AG09319 (cell line): Measurements from ENCODE around the gene ATG4B.

Experiments
- DNase-seq: peaks from one replicate; pipeline ENCODE4 v3.0.0-alpha.2; 2010; ENCODE audit warnings: low read depth; ENCODE audit errors: extremely low read depth
- TF ChIP-seq, protein P1 (sequence below): IDR thresholded peaks from 2 replicates; pipeline ENCODE4 v1.5.1; 2011; ENCODE audit warnings: low read depth, mild to moderate bottlenecking, inconsistent platforms, low read length, moderate library complexity

ATG4B gene

GRCh38 chr2:241702155-241703031 lies 64.9 kb downstream of the ATG4B start:
- TF ChIP-seq, protein P1, sequence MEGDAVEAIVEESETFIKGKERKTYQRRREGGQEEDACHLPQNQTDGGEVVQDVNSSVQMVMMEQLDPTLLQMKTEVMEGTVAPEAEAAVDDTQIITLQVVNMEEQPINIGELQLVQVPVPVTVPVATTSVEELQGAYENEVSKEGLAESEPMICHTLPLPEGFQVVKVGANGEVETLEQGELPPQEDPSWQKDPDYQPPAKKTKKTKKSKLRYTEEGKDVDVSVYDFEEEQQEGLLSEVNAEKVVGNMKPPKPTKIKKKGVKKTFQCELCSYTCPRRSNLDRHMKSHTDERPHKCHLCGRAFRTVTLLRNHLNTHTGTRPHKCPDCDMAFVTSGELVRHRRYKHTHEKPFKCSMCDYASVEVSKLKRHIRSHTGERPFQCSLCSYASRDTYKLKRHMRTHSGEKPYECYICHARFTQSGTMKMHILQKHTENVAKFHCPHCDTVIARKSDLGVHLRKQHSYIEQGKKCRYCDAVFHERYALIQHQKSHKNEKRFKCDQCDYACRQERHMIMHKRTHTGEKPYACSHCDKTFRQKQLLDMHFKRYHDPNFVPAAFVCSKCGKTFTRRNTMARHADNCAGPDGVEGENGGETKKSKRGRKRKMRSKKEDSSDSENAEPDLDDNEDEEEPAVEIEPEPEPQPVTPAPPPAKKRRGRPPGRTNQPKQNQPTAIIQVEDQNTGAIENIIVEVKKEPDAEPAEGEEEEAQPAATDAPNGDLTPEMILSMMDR: peak; percentile 8

GRCh38 chr2:241703032-241703604 lies 65.6 kb downstream of the ATG4B start:
- DNase-seq: no peak
- TF ChIP-seq, protein P1: no peak

More at GRCh38 chr2:241702155-241703031, 64.9 kb downstream of the ATG4B start:
- peak; percentile 53 for DNase-seq

DNA sequence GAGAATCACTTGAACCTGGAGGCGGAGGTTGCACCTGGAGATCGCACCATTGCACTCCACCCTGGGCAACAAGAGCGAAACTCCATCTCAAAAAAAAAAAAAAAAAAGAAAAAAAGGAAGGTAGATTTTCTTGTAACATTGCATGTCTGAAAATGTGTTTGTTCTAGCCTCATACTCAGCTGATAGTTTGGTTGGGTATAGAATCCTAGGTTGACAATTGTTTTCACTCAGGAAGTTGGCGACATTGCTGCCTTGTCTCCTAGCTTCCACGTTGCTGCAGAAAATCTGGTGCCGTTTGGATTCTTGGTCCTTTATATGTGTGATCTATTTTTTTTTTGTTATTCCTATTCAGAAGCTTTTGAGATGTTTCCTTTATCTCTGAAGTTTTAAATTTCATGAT lies 69.0 kb downstream of the ATG4B start:
- TF ChIP-seq, protein P1: no peak
- no peak for DNase-seq

GRCh38 chr2:241708879-241709278 lies 71.4 kb downstream of the ATG4B start:
- no peak for DNase-seq
- TF ChIP-seq, protein P1: no peak

DNA sequence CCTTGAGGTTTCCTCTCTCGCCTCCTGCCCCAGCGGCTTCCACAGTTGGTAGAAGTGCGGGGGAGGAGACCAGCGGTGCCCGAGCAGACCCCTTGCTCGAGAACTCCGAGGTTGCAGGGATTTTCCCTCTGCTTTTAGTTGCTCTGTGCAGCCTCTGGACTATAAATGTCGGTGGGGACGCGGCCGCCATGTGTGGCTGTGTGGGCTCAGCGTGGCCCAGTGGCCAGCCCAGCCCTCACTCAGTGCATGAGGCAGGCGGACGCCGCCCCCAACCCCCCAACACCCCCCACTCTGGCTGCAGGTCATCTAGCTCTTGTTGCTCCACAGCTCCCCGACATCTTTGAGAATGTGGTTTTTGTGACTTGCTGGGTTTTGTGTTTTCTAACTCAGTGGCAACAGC lies 81.6 kb downstream of the ATG4B start:
- no peak for DNase-seq
- TF ChIP-seq, protein P1: no peak

DNA sequence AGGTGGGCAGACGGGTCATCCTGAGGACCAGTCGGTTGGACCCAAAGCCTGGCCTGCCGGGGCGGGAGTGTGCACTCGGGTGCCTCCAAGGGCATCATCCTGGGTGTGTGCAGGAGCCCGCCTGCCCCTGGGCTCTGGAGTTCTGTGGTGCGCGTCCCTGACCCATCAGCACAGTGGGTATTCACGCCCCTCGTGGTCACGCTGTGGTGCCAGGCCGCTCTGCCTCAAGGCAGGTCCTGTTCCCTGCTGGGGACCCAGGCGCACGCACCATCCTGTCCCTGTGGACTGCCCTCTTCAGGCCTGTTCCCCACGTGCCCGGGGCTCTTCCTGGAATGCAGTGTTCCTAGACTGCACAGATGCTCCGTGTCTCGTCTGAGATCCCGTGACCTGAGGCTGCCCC lies 82.6 kb downstream of the ATG4B start:
- DNase-seq: no peak
- TF ChIP-seq, protein P1: no peak

DNA sequence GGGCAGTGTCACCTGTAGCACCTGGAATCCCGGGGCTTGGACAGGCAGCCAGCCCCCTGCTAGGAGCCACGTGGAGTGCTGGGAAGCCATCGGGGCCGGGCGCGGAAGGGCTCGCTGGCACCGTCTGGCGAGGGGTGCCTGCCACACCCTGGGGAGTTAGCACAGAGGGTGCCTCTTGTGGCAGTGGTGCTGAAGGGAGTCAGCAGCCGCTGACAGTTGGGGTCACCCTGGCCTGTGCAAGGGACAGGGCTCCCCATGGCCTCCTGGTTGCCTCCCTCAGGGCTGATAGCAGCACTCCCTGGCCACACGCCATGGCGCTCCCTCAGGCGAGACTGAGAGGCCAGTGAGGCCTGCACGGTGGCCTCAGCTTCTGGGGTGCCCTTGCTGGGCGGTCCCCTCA lies 83.1 kb downstream of the ATG4B start:
- TF ChIP-seq, protein P1: no peak
- no peak for DNase-seq
